GM12878 (cell line): ENCODE measurements around the gene CACNA2D3. TPM values are rescaled to one million over a fixed set of nuclear protein-coding genes. Genes with fewer than 3 reads are reported as not detected.

Source experiments
- ATAC-seq: fragments of 200-7000 bp; cut with Tn5 transposase; 3 replicates; pipeline ENCODE4 v1.9.1; 2020; ENCODE audit warnings: mild to moderate bottlenecking, moderate library complexity
- BruUV-seq: library from RNA; stranded (reverse); fragments of 400-500 nt; replicated peaks from 2 replicates; lab custom pipeline; 2021; lab: Mats Ljungman, UMichigan
- CTCF ChIA-PET: fragments of 300-600 bp; sonication (Branson Sonifier 250); formaldehyde crosslinking; extraction: SDS; loops from one replicate; lab custom pipeline; 2021; ENCODE audit warnings: inconsistent platforms; lab: Yijun Ruan, JAX
- POLR2A ChIA-PET: fragments of 350-600 bp; formaldehyde crosslinking; extraction: SDS; loops from one replicate; lab custom pipeline; 2021; ENCODE audit warnings: inconsistent platforms; lab: Charles Lee
- RAD21 ChIA-PET: fragments of 300-600 bp; sonication (Branson Sonifier 250); formaldehyde crosslinking; loops from one replicate; lab custom pipeline; 2023; ENCODE audit warnings: antibody characterized with exemption; ENCODE audit not compliant: unreplicated experiment; lab: Charles Lee
- SMC1A ChIA-PET: fragments of 300-600 bp; sonication (Branson Sonifier 250); formaldehyde crosslinking; loops from one replicate; lab custom pipeline; 2023; ENCODE audit not compliant: unreplicated experiment, uncharacterized antibody; lab: Charles Lee
- DNase-seq: peaks from one replicate; pipeline ENCODE4 v3.0.0-alpha.2; 2011; ENCODE audit warnings: low read depth, low spot score
- FAIRE-seq: peaks from 3 replicates; lab custom pipeline; 2011; peaks lifted over from hg19 to GRCh38; lab: Jason Lieb, UNC
- H2AFZ ChIP-seq: 2 replicates; pipeline ENCODE4 v1.6.0; 2011; ENCODE audit warnings: low read depth, low read length, control low read depth; ENCODE audit not compliant: control insufficient read depth
- H3K27ac ChIP-seq: 2 replicates; pipeline ENCODE4 v1.5.1; 2011; ENCODE audit warnings: control low read depth; ENCODE audit not compliant: control insufficient read depth, insufficient read depth
- H3K27me3 ChIP-seq, 2 experiments: replicated peaks in 1 of 2; 2 replicates each; pipeline versions ENCODE4 v1.6.0 to v1.6.1; 2011; ENCODE audit warnings: low read length in 1 of 2; ENCODE audit not compliant: control insufficient read depth in 2 of 2, insufficient read depth in 2 of 2
- H3K36me3 ChIP-seq, 2 experiments: 2 replicates each; pipeline ENCODE4 v1.5.1; 2011; ENCODE audit warnings: low read length in 1 of 2; ENCODE audit not compliant: control insufficient read depth in 2 of 2, insufficient read depth in 2 of 2
- H3K4me1 ChIP-seq: 2 replicates; pipeline ENCODE4 v1.6.1; 2011; ENCODE audit warnings: mild to moderate bottlenecking, low read length, moderate library complexity, mixed read lengths; ENCODE audit not compliant: control insufficient read depth, insufficient read depth
- H3K4me2 ChIP-seq: 2 replicates; pipeline ENCODE4 v1.6.0; 2011; ENCODE audit warnings: control low read depth; ENCODE audit not compliant: control insufficient read depth, insufficient read depth
- H3K4me3 ChIP-seq: fragments of 200-600 bp; sonication (generic); 2 replicates; pipeline ENCODE4 v1.5.1; 2016
- H3K79me2 ChIP-seq: 2 replicates; pipeline ENCODE4 v1.6.0; 2011; ENCODE audit warnings: low read length; ENCODE audit not compliant: control insufficient read depth, insufficient read depth
- H3K9ac ChIP-seq: 2 replicates; pipeline ENCODE4 v1.8.0; 2011; ENCODE audit warnings: low read length, control low read depth, mixed read lengths; ENCODE audit not compliant: control insufficient read depth, insufficient read depth
- H3K9me3 ChIP-seq: replicated peaks from 3 replicates; pipeline ENCODE4 v1.5.1; 2011; ENCODE audit warnings: mild to moderate bottlenecking, low read length; ENCODE audit not compliant: control insufficient read depth, insufficient read depth
- H4K20me1 ChIP-seq: 2 replicates; pipeline ENCODE4 v1.6.0; 2011; ENCODE audit not compliant: control insufficient read depth, insufficient read depth
- ASH2L ChIP-seq: fragments of 300-600, 200-600 bp; sonication (generic); IDR thresholded peaks from 2 replicates; pipeline ENCODE4 v1.6.1; 2017; ENCODE audit warnings: low read depth, mild to moderate bottlenecking, borderline replicate concordance
- BRCA1 ChIP-seq: IDR thresholded peaks from 2 replicates; pipeline ENCODE4 v1.6.1; 2011; ENCODE audit warnings: low read depth, low read length, improper control_type of control experiment
- CHD4 ChIP-seq: fragments of 200-600 bp; sonication (generic); IDR thresholded peaks from 2 replicates; pipeline ENCODE4 v1.6.1; 2016; ENCODE audit warnings: mild to moderate bottlenecking
- ESRRA ChIP-seq: IDR thresholded peaks from 2 replicates; pipeline ENCODE4 v1.6.1; 2012; ENCODE audit warnings: mild to moderate bottlenecking, low read length, improper control_type of control experiment
- HDAC6 ChIP-seq: fragments of 200-600 bp; sonication (generic); IDR thresholded peaks from one replicate; pipeline ENCODE4 v1.8.0; 2017; ENCODE audit warnings: antibody characterized with exemption; ENCODE audit not compliant: unreplicated experiment
- IRF4 ChIP-seq: IDR thresholded peaks from 2 replicates; pipeline ENCODE4 v1.6.1; 2011; ENCODE audit warnings: low read depth, low read length
- NFXL1 ChIP-seq: fragments of 450-650 bp; IDR thresholded peaks from 2 replicates; pipeline ENCODE4 v1.6.1; 2017; ENCODE audit warnings: antibody characterized with exemption, mild to moderate bottlenecking, borderline replicate concordance
- SKIL ChIP-seq: fragments of 450-650 bp; IDR thresholded peaks from 2 replicates; pipeline ENCODE4 v1.6.1; 2017; ENCODE audit warnings: mild to moderate bottlenecking, low read depth, inconsistent platforms; ENCODE audit not compliant: poor library complexity, severe bottlenecking
- SMAD5 ChIP-seq: IDR thresholded peaks from 2 replicates; pipeline ENCODE4 v1.6.1; 2016; ENCODE audit warnings: antibody characterized with exemption, low read depth
- SMARCA5 ChIP-seq: fragments of 450-650 bp; IDR thresholded peaks from 2 replicates; pipeline ENCODE4 v1.6.1; 2017; ENCODE audit warnings: mild to moderate bottlenecking
- SRF ChIP-seq, 2 experiments: IDR thresholded peaks; 2 replicates each; pipeline ENCODE4 v1.6.1; 2011; ENCODE audit warnings: low read depth in 2 of 2, low read length in 2 of 2, mild to moderate bottlenecking in 1 of 2, moderate library complexity in 1 of 2
- TCF7 ChIP-seq: IDR thresholded peaks from 2 replicates; pipeline ENCODE4 v1.6.1; 2014; ENCODE audit warnings: antibody characterized with exemption, borderline replicate concordance
- WGBS: methylation state at CpG from one replicate; pipeline ENCODE4 v1.1.6; 2016; ENCODE audit warnings: low lambda C conversion rate; ENCODE audit not compliant: insufficient replicate concordance, insufficient coverage; ENCODE audit errors: missing lambda C conversion rate; 5-methylcytosine and 5-hydroxymethylcytosine counted together
- in situ Hi-C: fragments of 300-500 bp; cut with MboI; formaldehyde crosslinking; loops from 9 replicates; pipeline ENCODE4 v1.14.3; 2018; ENCODE audit warnings: mixed read lengths
- intact Hi-C: fragments of 100-400 bp; cut with micrococcal nuclease; formaldehyde crosslinking; loops from one replicate; pipeline ENCODE4 v1.14.2; 2022; ENCODE audit not compliant: unreplicated experiment
- polyA plus RNA-seq, 11 experiments: library from polyadenylated mRNA; depleted of rRNA in 4 of 11; unstranded in 6 of 11; stranded (reverse) in 5 of 11; fragments of >200 nt; fragmentation: Nextera tagmentation in 4 of 11; fragmentation: Illumina TruSeq in 1 of 11; extraction: Ambion mirVana in 4 of 11; extraction: Trizol in 1 of 11; gene quantifications; 1 replicate in 1 of 11; 2 replicates in 10 of 11; pipeline versions ENCODE4 v1.2.1 to v1.2.3, GENCODE V29; 2011 to 2016; ENCODE audit warnings: inconsistent platforms in 2 of 11, missing spikeins in 2 of 11, low read depth in 1 of 11
- total RNA-seq, 4 experiments: library from RNA; depleted of rRNA in 3 of 4; stranded (reverse); fragments of >200 nt in 3 of 4; fragmentation: Illumina TruSeq in 1 of 4; extraction: Trizol in 1 of 4; gene quantifications; 2 replicates each; pipeline versions ENCODE4 v1.2.1 to v1.2.3, GENCODE V29; 2013 to 2021
- TF ChIP-seq, protein P1 (sequence below): IDR thresholded peaks from 2 replicates; pipeline ENCODE4 v1.6.1; 2012; ENCODE audit warnings: low read depth, low read length, improper control_type of control experiment

Gene CACNA2D3
- total and polyA plus RNA-seq, 10 of the 15 experiments (the other 5 are each of a cell fraction or from before 2014, with no cell fraction given): not detected

GRCh38 chr3:54358316-54358715, 236.0 kb downstream of the CACNA2D3 start (continued):
- TF ChIP-seq BRCA1: no peak
- TF ChIP-seq CHD4: no peak
- TF ChIP-seq ASH2L: no peak
- no peak for TF ChIP-seq TCF7
- TF ChIP-seq NFXL1: no peak
- no peak for TF ChIP-seq SMARCA5
- TF ChIP-seq SKIL: no peak
- no peak for TF ChIP-seq IRF4
- TF ChIP-seq ESRRA: no peak

DNA sequence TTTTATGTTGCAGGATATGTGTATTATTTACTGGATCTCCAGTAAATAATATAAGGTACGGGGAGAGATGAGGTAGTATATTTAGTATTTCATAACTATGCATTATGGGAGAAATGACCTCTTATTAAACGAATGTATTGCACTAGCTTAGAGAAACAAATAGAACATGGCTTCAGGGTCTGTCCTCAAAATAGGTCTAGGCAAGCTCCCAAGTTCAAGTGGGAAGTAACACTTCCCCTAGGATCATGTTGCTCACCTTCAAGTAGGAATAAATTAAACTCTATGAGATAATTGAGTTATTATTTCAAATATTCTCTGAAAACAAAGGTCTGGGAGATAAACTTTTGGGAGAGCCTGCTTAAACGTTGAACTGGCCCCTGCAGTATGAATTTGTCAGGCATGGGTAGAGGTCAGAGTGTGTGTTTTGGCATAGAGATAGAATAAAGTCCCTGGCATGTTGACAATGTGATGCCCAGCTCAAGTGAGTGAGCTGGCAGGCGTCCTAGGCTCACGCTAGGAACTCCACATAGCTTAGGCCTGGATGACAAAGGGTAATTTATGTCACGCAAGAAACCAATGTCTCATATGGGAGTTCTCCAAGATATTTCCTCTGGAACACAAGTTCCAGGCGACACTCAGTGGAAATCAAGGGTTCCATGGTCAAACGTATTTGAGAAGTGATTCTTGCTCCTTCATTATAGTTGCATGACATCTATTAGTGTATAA, 236.8 kb downstream of the CACNA2D3 start:
- Histone ChIP-seq H3K27me3 (no peaks in the 10 kb centered on the region), H3K4me3 (no peak overlapping the region), H4K20me1 (no peaks in the 10 kb centered on the region)
- RAD21 ChIA-PET: no interaction called here
- SMC1A ChIA-PET: interaction anchor here (1.2 kb wide), 1 partner anchor 14 kb away, joined by 3 read pairs; no protein-coding TSS in a partner anchor
- TF ChIP-seq, protein P1, sequence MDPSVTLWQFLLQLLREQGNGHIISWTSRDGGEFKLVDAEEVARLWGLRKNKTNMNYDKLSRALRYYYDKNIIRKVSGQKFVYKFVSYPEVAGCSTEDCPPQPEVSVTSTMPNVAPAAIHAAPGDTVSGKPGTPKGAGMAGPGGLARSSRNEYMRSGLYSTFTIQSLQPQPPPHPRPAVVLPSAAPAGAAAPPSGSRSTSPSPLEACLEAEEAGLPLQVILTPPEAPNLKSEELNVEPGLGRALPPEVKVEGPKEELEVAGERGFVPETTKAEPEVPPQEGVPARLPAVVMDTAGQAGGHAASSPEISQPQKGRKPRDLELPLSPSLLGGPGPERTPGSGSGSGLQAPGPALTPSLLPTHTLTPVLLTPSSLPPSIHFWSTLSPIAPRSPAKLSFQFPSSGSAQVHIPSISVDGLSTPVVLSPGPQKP: no peak
- TF ChIP-seq SMAD5: no peak
- no peak for TF ChIP-seq HDAC6
- TF ChIP-seq SRF (IDR thresholded peaks at IDR 0.05; ENCODE audit: low read depth in 2 of 2, low read length in 2 of 2): no peak
- TF ChIP-seq, all 136 proteins: peak for 0
- no TSS peak for BruUV-seq
- Histone ChIP-seq H2AFZ (no peak overlapping the region), H3K9ac (no peak overlapping the region), H3K79me2 (no peaks in the 10 kb centered on the region), H3K4me2 (no peak overlapping the region), H3K9me3 (no peaks in the 10 kb centered on the region), H3K36me3 (no peaks in the 10 kb centered on the region), H3K4me1 (no peaks in the 10 kb centered on the region), H3K27ac (no peak overlapping the region)
- CTCF ChIA-PET: no interaction called here
- DNase-seq (no peak), FAIRE-seq (no peak), ATAC-seq (no peak)
- POLR2A ChIA-PET: no interaction called here
- intact Hi-C loops (no loop called here), in situ Hi-C loops (no loop called here)
- 28% methylated on average over 8 of the region's 8 CpGs for WGBS
